AG20443 (cell line): ENCODE data around the gene EIF4B.

ENCODE experiments used
- DNase-seq: peaks from one replicate; pipeline ENCODE4 v3.0.0; 2012; ENCODE audit warnings: low spot score, mixed read lengths

Gene EIF4B

GRCh38 chr12:53057816-53058500 lies 51.7 kb downstream of the EIF4B start:
- DNase-seq, result no peak

- no peak for DNase-seq
These were observed 52.6 kb downstream of the EIF4B start for GRCh38 chr12:53058674-53059433.

- DNase-seq, result no peak
These were observed 53.3 kb downstream of the EIF4B start for GRCh38 chr12:53059434-53060063.

- no peak for DNase-seq
These were observed 53.9 kb downstream of the EIF4B start for GRCh38 chr12:53060064-53060720.

GRCh38 chr12:53060721-53061276 lies 54.5 kb downstream of the EIF4B start:
- no peak for DNase-seq

GRCh38 chr12:53061404-53062010 lies 55.3 kb downstream of the EIF4B start:
- no peak for DNase-seq

GRCh38 chr12:53062011-53062961 lies 56.0 kb downstream of the EIF4B start:
- no peak for DNase-seq

- DNase-seq, result no peak
These were observed 56.9 kb downstream of the EIF4B start for GRCh38 chr12:53062977-53063707.

- peak; percentile 56 for DNase-seq
These were observed 57.7 kb downstream of the EIF4B start for GRCh38 chr12:53063708-53064612.

GRCh38 chr12:53064613-53065436 lies 58.6 kb downstream of the EIF4B start:
- DNase-seq, result no peak

- DNase-seq, result no peak
These were observed 59.2 kb downstream of the EIF4B start for GRCh38 chr12:53065470-53065869.

- peak; percentile 92 for DNase-seq
These were observed 60.0 kb downstream of the EIF4B start for GRCh38 chr12:53065975-53066931.

GRCh38 chr12:53067074-53067992 lies 61.1 kb downstream of the EIF4B start:
- DNase-seq, result no peak

GRCh38 chr12:53067993-53068770 lies 61.9 kb downstream of the EIF4B start:
- DNase-seq, result no peak
